Stimulated activated CD8-positive, alpha-beta memory T cell treated with anti-CD3 and anti-CD28 coated beads, Interleukin-2, amount 100 ng/mL, for 48 hours (primary cell): ENCODE data around the gene ZNF605.
"Not testable (repeated sequence)": the region's sequence is repeated elsewhere in the genome, so short reads cannot be mapped to it uniquely, and the experiment has no call there.

ENCODE experiments used
- DNase-seq, 2 donors: peaks; one replicate each; pipeline ENCODE4 v3.0.0-alpha.2; 2020; ENCODE audit warnings: low read depth in 2 of 2

Gene ZNF605

GRCh38 chr12:132949936-132950837 is 5.9 kb downstream of the ZNF605 start:
- no peak for DNase-seq

GRCh38 chr12:132948146-132949066 is 7.7 kb downstream of the ZNF605 start:
- DNase-seq, result no peak

- DNase-seq, result no peak
Observed at GRCh38 chr12:132946246-132946820, 9.8 kb downstream of the ZNF605 start.

- no peak for DNase-seq
Observed at GRCh38 chr12:132945806-132946205, 10.3 kb downstream of the ZNF605 start.

- DNase-seq, result no peak
Observed at GRCh38 chr12:132942611-132943010, 13.5 kb downstream of the ZNF605 start.

- DNase-seq, result no peak
Observed at GRCh38 chr12:132941336-132941954, 14.7 kb downstream of the ZNF605 start.

- no peak for DNase-seq
Observed at GRCh38 chr12:132940071-132940719, 15.9 kb downstream of the ZNF605 start.

- not testable (repeated sequence) for DNase-seq
Observed at GRCh38 chr12:132938807-132939206, 17.3 kb downstream of the ZNF605 start.

GRCh38 chr12:132937476-132937875 is 18.6 kb downstream of the ZNF605 start:
- DNase-seq, result no peak

GRCh38 chr12:132936921-132937320 is 19.2 kb downstream of the ZNF605 start:
- DNase-seq, result not testable (repeated sequence)

- no peak for DNase-seq
Observed at GRCh38 chr12:132936163-132936562, 19.9 kb downstream of the ZNF605 start.

GRCh38 chr12:132926415-132926833 is 29.7 kb downstream of the ZNF605 start:
- no peak for DNase-seq

GRCh38 chr12:132925597-132926414 is 30.3 kb downstream of the ZNF605 start:
- DNase-seq, result no peak

GRCh38 chr12:132924356-132924755 is 31.8 kb downstream of the ZNF605 start:
- DNase-seq, result no peak

GRCh38 chr12:132923356-132923909 is 32.7 kb downstream of the ZNF605 start:
- DNase-seq, result no peak

GRCh38 chr12:132922676-132923075 is 33.4 kb downstream of the ZNF605 start:
- no peak for DNase-seq

GRCh38 chr12:132921685-132922084 is 34.4 kb downstream of the ZNF605 start:
- no peak for DNase-seq

GRCh38 chr12:132918680-132919079 is 37.4 kb downstream of the ZNF605 start:
- DNase-seq, result no peak

- DNase-seq, result no peak
Observed at GRCh38 chr12:132909030-132909368, 47.1 kb downstream of the ZNF605 start.
